Ovary (tissue), 9 donors: ENCODE measurements around the gene CYP4F2. TPM values are rescaled to one million over a fixed set of nuclear protein-coding genes. Genes with fewer than 3 reads are reported as not detected.

Source experiments
- DNase-seq, 5 donors: peaks; one replicate each; pipeline ENCODE4 v3.0.0-alpha.2; 2019 to 2020
- H3K27ac ChIP-seq, 2 donors: fragments of 200-600 bp; one replicate each; pipeline versions ENCODE4 v1.5.1 to v1.8.0; 2019 to 2022
- H3K27me3 ChIP-seq: fragments of 200-600 bp; one replicate; pipeline ENCODE4 v1.8.0; 2022
- H3K36me3 ChIP-seq: fragments of 200-600 bp; sonication (generic); one replicate; pipeline ENCODE4 v1.5.1; 2019
- H3K4me1 ChIP-seq: one replicate; pipeline ENCODE4 v1.8.1; 2013; ENCODE audit warnings: mild to moderate bottlenecking, moderate library complexity; ENCODE audit not compliant: insufficient read depth
- H3K4me3 ChIP-seq: fragments of 200-600 bp; sonication (generic); one replicate; pipeline ENCODE4 v1.5.1; 2017
- H3K9me3 ChIP-seq, 2 donors: fragments of 200-600 bp in 1 of 2; sonication (generic) in 1 of 2; one replicate each; pipeline versions ENCODE4 v1.5.1 to v1.8.1; 2013 to 2019; ENCODE audit warnings: mild to moderate bottlenecking in 1 of 2, moderate library complexity in 1 of 2
- EP300 ChIP-seq: sonication (generic); formaldehyde crosslinking; IDR thresholded peaks from one replicate; pipeline ENCODE4 v1.6.1; 2017; ENCODE audit warnings: antibody characterized with exemption
- POLR2A ChIP-seq: fragments of 450-650 bp; IDR thresholded peaks from one replicate; pipeline ENCODE4 v1.6.1; 2017; ENCODE audit warnings: antibody characterized with exemption, mild to moderate bottlenecking, moderate library complexity
- WGBS, 3 donors: extraction: QIAGEN DNeasy Blood & Tissue Kit in 1 of 3; methylation state at CpG; one replicate each; pipeline versions ENCODE4 v1.1.5 to v1.1.7; 2013 to 2017; 5-methylcytosine and 5-hydroxymethylcytosine counted together
- intact Hi-C, 4 donors: fragments of 100-400 bp; cut with DNase I; formaldehyde crosslinking; loops; one replicate each; pipeline versions ENCODE4 v1.11.0 to v1.15.1; 2022 to 2023
- polyA plus RNA-seq, 2 donors: library from polyadenylated mRNA; stranded (reverse); fragments of 200-250 nt in 1 of 2; fragments of 350-450 nt in 1 of 2; fragmentation: Illumina TruSeq in 1 of 2; extraction: RNeasy Lipid Tissue Mini Kit (QIAGEN cat#74804) in 1 of 2; gene quantifications; one replicate each; pipeline ENCODE4 v1.2.3, GENCODE V29; 2013 to 2014
- total RNA-seq, 7 donors: library from RNA; depleted of rRNA in 2 of 7; stranded (reverse); fragments of >200 nt in 2 of 7; fragmentation: NEBNext Ultra II Directional in 3 of 7; extraction: Animal tissue kit (Norgen Biotek cat#: 25700) in 3 of 7; gene quantifications; one replicate each; pipeline versions ENCODE4 v1.1.0 to v1.2.4, GENCODE V29; 2016 to 2023
- TF ChIP-seq, protein P1 (sequence below), 3 donors: fragments of 450-650 bp in 2 of 3; fragments of 200-600 bp in 1 of 3; IDR thresholded peaks; one replicate each; pipeline versions ENCODE4 v1.5.1 to v1.8.0; 2016 to 2022; ENCODE audit warnings: antibody characterized with exemption in 3 of 3, mild to moderate bottlenecking in 1 of 3
- donor health status: DM: no; HTN: no; CAD: no; lungs with moderate emphysema.
- donor health status: DM: no; HTN: no; CAD: no.
- donor health status: Bipolar disorder and iron deficiency.
- donor health status: DM: yes; HTN: yes; CAD: no.
- donor health status: DM: no; HTN: no; CAD: no.
- donor health status: DM: yes; HTN: yes; CAD: no.

Gene CYP4F2
- total and polyA plus RNA-seq, 9 donors: 0.75 to 1.1 TPM; not detected in 7

DNA sequence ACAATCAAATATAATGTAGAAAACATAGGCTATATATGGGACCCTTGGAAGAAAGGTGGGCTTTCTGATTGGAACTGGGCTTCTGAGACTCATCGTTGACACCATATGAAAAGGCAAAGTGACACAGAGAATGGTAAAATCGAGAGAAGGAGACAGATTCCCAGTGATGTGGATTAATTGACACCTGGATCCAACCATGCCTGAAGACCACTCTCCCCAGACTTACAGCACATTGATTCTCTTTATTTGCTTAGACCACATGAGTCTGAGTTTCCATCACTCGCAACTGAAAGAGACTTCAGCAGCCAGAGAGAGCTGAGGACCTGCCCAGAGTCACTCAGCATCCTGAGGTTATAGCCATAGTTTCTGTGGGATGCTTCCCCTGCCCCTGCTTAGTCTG is 30.4 kb upstream of the CYP4F2 start:
- no peak for DNase-seq
- intact Hi-C loops: no loop called here

DNA sequence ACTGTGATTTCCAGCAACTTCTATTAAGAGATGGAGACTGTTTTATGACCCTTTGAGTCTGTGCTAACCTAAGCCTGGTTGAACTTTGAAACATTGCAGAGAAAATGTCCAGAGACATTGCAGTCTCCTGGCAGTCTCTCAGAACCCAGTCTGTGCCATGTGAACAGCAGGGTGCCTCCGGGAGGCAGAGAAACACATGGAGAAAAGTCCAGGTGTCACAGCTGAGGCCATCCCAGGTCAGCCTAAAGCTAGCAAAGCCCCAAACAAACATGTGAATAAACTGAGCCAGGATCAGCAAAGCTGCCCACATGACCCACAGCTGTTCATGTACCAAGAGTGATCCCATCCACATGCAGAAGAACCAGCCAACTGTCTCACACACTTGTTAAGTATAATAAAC is 28.6 kb upstream of the CYP4F2 start:
- no peaks in the 10 kb centered on the region for H3K36me3 ChIP-seq
- no peak overlapping the region for H3K4me3 ChIP-seq
- peaks cover 0 to 5% of the 10 kb centered on the region in 2 donors for H3K9me3 ChIP-seq
- TF ChIP-seq, protein P1, sequence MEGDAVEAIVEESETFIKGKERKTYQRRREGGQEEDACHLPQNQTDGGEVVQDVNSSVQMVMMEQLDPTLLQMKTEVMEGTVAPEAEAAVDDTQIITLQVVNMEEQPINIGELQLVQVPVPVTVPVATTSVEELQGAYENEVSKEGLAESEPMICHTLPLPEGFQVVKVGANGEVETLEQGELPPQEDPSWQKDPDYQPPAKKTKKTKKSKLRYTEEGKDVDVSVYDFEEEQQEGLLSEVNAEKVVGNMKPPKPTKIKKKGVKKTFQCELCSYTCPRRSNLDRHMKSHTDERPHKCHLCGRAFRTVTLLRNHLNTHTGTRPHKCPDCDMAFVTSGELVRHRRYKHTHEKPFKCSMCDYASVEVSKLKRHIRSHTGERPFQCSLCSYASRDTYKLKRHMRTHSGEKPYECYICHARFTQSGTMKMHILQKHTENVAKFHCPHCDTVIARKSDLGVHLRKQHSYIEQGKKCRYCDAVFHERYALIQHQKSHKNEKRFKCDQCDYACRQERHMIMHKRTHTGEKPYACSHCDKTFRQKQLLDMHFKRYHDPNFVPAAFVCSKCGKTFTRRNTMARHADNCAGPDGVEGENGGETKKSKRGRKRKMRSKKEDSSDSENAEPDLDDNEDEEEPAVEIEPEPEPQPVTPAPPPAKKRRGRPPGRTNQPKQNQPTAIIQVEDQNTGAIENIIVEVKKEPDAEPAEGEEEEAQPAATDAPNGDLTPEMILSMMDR (IDR thresholded peaks at IDR 0.05): no peak
- TF ChIP-seq POLR2A (no peak), EP300 (no peak)
- H3K4me1 ChIP-seq: no peaks in the 10 kb centered on the region
- no peak for DNase-seq
- intact Hi-C loops: no loop called here
- WGBS, 3 donors: 0 to 35% (median 0%) methylated on average over 1 of the region's 1 CpG
- H3K27me3 ChIP-seq: no peaks in the 10 kb centered on the region
- no peak overlapping the region for H3K27ac ChIP-seq

More for the DNA sequence above, 30.4 kb upstream of the CYP4F2 start:
- peaks cover 0 to 5% of the 10 kb centered on the region in 2 donors for H3K9me3 ChIP-seq
- H3K27me3 ChIP-seq: no peaks in the 10 kb centered on the region
- WGBS, 3 donors: 79 to 85% (median 83%) methylated on average over 3 of the region's 3 CpGs
- no peak for TF ChIP-seq EP300
- TF ChIP-seq POLR2A: no peak
- TF ChIP-seq, protein P1 (IDR thresholded peaks at IDR 0.05): no peak
- H3K4me3 ChIP-seq: no peak overlapping the region
- no peaks in the 10 kb centered on the region for H3K36me3 ChIP-seq
- H3K4me1 ChIP-seq: no peaks in the 10 kb centered on the region
- H3K27ac ChIP-seq: no peak overlapping the region

DNA sequence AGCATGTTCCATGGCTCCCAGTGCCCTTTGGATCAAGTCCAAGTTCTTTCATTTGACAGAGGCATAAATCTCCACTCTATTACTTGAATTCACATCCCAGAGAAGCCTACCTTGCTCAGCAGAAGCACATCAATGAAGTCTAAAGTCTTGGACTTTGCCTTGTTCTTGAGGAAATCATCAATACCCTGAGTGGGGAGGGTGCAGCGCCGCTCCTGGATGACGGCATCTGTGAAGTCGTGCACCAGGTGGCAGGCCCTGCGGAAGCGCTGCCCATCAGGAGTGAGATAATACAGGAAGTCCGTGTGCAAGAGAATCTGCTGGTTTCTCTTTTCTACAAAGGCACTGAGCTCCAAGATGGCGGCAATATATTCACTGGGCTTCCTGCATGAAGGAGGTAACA is 25.8 kb upstream of the CYP4F2 start:
- Histone ChIP-seq H3K4me3 (no peak overlapping the region), H3K4me1 (no peaks in the 10 kb centered on the region), H3K27me3 (no peaks in the 10 kb centered on the region), H3K27ac (no peak overlapping the region), H3K36me3 (no peaks in the 10 kb centered on the region), H3K9me3 (peaks cover 0 to 5% of the 10 kb centered on the region in 2 donors)
- TF ChIP-seq EP300 (no peak), POLR2A (no peak)
- TF ChIP-seq, protein P1 (IDR thresholded peaks at IDR 0.05): no peak
- 74 to 80% (median 79%) methylated on average over 8 of the region's 8 CpGs for WGBS, 3 donors
- DNase-seq: no peak
- intact Hi-C loops: no loop called here

DNA sequence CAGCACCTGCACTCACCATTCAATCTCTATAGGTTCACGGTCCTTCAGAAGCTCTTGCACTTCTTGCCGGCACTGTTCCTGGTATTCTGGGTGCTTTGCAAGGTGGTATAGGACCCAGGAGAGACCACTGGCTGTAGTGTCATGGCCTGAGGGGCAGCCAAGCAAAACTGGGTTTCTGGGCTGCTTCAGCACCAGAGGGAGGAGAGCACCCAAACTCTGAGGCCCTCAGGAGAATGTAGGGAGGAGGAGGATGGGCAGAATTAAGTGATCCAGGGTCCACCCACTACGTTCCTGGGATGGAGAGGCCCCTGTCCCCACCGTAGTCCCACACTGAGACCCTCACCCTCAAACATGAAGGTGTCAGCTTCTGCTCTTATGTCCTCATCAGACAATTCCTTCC is 24.1 kb upstream of the CYP4F2 start:
- no peak for TF ChIP-seq POLR2A
- TF ChIP-seq, protein P1 (IDR thresholded peaks at IDR 0.05): no peak
- H3K27ac ChIP-seq: no peak overlapping the region
- H3K4me3 ChIP-seq: no peak overlapping the region
- intact Hi-C loops: no loop called here
- no peaks in the 10 kb centered on the region for H3K27me3 ChIP-seq
- no peaks in the 10 kb centered on the region for H3K4me1 ChIP-seq
- peaks cover 0 to under 1% of the 10 kb centered on the region in 2 donors for H3K9me3 ChIP-seq
- no peak for DNase-seq
- WGBS, 3 donors: 39 to 59% (median 53%) methylated on average over 4 of the region's 4 CpGs
- H3K36me3 ChIP-seq: no peaks in the 10 kb centered on the region

DNA sequence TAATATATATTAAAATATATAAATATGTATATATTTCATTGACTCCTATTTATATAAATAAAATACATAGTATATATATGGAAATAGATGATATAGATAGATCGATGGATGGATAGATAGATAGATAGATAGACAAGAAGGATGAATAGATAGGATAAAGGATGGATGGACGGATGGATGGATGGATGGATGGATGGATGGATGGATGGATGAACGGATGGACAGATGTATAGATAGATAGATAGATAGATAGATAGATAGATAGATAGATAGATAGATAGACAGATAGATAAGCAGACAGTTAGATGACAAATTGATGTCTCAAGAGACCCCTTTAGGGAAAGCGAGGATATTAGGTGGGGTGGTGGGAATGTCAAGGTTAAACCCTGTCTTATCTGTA is 21.4 kb upstream of the CYP4F2 start:
- TF ChIP-seq EP300: no peak
- TF ChIP-seq, protein P1 (IDR thresholded peaks at IDR 0.05): no peak
- TF ChIP-seq POLR2A: no peak
- H3K4me1 ChIP-seq: no peaks in the 10 kb centered on the region
- no peak overlapping the region for H3K27ac ChIP-seq
- DNase-seq: no peak
- H3K4me3 ChIP-seq: no peak overlapping the region
- 70 to 82% (median 72%) methylated on average over 4 of the region's 4 CpGs for WGBS, 3 donors
- H3K36me3 ChIP-seq: no peaks in the 10 kb centered on the region
- no peaks in the 10 kb centered on the region for H3K9me3 ChIP-seq
- intact Hi-C loops: no loop called here
- H3K27me3 ChIP-seq: no peaks in the 10 kb centered on the region
